Stimulated activated CD4-positive, alpha-beta T cell treated with anti-CD3 and anti-CD28 coated beads, Interleukin-2, amount 100 ng/mL, for 48 hours (primary cell): ENCODE measurements around the gene MYO7A.
A peak's percentile ranks its signal among the peaks of the same experiment; 100 is the strongest.

Experiments
- DNase-seq, 2 donors: peaks; one replicate each; pipeline ENCODE4 v3.0.0-alpha.2; 2020

MYO7A gene

DNA sequence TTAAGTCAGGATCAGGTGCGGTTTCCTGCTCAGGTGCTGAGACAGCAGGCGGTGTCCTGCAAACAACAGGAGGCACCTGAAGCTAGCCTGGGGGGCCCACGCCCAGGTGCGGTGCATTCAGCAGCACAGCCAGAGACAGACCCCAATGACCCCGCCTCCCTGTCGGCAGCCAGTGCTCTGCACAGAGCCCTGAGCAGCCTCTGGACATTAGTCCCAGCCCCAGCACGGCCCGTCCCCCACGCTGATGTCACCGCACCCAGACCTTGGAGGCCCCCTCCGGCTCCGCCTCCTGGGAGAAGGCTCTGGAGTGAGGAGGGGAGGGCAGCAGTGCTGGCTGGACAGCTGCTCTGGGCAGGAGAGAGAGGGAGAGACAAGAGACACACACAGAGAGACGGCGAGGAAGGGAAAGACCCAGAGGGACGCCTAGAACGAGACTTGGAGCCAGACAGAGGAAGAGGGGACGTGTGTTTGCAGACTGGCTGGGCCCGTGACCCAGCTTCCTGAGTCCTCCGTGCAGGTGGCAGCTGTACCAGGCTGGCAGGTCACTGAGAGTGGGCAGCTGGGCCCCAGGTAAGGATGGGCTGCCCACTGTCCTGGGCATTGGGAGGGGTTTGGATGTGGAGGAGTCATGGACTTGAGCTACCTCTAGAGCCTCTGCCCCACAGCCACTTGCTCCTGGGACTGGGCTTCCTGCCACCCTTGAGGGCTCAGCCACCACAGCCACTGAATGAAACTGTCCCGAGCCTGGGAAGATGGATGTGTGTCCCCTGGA lies at the start of gene MYO7A:
Gene MYO7A, plus strand, starts transcription at position 327 of the 772 bp plus-strand sequence. CDS start 2,389 bp downstream, outside the sequence.
- DNase-seq: no peak

DNA sequence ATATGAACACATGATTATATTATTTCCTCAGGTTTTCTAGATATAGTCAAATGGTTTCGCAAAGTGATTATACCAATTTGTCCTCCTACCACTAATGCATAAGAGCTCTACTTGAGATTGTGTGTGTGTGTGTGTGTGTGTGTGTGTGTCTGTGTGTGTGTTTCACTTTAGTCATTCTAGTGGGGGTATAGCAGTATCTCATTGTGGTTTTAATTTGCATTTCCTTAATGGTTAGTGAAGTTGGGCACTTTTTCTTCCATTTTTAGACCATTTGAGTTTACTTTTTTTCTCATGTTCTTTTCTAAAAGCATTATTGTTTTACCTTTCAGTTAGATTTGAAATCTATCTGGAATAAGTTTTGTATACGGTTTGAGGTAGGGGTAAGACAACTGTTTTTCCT lies 48.4 kb upstream of the MYO7A start:
- DNase-seq: no peak

DNA sequence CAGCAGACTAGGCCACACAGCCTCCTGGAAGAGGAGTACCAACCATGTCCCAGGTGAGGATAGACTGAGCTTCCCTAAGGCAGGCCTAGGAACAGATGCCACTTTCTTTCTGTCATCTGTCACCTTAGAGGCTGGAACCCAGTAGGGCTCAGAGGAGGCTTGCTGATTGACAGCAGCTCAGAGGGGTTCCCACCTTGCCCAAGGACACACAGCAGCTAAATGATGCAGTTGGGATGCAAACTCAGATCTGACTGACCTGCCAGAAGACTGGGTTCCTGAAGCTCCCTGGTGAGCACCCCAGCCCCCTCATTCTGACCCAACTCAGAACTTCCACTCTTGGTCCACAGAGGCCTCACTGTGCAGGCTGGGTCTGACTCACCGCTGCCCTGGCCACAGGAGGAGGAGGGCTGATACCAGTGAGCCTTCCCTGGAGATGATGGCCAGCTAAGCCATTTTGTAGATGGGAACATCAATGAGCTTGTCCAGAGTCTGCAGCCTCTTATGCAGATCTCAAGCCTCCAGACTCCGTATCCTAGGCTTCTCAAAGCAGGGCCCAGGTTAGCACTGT lies 47.3 kb upstream of the MYO7A start:
- DNase-seq: no peak

DNA sequence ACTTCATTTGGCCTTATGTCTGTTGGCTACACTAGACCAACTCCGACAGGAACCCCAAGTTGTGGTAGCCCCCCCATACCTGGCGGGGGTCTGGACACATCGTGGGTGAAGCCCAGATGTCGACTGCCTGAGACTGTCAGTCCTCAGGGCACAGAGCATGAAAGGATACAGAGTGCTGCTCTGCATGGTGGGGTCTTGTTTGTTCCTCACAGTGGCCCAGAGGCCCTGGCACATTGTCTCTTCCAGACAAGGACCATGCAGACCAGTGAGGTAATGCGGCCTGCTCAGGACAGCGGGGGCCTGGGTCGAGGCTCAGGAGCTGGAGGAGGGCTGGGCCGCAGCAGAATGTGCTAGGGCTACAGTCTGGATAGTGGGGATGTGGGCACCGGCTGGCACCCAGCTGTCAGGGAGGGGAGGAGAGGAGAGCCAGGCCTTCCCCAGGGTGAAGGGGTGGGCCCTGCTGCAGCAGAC lies 46.6 kb upstream of the MYO7A start:
- DNase-seq: no peak

DNA sequence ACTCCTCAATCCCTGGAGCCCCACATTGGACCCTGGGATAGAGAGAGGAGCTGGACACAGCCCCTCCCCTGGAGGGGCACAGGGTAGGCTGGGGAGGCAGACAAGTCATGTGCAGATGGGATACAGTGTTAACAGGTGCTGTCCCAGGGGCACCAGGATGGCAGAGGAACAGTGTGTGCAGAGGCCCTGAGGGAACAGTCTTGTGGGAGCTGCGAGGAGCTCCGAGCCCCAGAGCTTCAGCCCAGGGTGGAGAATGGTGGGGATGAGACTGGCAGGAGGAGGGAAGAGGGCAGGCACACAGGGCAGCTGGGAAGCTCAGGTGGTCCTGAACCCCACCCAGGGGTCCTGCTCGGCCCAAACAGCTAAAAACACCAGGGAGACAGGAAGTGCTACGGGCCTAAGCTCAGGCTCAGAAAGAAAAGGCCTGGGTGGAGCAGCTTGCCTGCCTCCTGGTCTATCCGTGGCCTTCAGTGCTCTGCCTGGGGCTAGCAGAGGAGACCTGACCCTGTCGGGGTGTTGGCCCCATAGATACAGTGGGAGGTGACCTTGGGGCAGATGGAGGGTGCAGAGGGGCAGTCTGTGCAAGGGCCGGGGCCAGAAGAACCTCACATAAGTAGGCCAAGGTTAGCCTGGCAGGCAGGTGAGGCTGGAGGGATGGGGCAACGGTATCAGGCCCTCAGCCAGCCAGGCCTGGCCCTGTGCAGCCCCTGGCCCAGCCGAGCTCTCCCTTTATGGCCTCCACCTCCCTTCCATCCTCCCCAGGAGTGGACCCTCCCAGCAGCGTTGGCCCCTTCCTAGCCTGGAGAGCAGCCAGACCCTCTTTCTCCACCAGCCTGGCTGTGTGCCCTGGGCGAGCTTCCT lies 45.8 kb upstream of the MYO7A start:
- DNase-seq: no peak

DNA sequence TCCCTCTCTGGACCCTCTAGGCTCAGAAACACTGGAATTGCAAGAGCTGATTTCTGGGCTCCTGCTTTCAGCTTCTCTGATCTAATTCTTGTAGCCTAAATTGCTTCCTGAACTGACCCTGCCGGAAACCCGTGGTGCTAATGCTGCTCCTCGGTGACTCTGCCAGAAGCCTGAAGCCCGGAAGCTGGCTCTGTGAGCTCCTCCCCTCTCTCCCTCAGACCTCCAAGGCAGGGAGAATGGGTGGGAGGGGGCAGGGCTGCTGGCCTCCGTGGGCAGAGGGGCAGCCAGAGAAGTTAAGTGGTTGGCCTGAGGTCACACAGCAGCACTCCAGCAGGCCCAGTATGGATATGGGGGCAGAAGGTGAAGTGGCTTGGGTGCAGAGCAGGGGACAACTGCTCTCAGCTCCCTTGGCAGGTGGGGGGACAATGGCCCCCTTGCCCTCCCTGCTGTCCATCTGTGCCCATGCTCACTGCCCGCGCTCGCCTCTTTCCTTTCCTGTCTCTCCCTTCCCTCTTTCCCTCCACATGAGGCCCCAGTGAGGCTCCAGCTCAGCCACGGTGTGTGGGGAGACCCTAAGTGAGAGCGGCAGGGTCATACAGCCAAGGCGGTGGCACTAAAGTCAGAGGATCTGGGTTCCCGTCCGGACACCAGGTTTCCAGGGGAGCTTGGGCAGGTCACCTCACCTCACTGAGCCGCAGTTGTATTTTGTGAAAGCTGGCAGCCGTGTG lies 45.0 kb upstream of the MYO7A start:
- no peak for DNase-seq

DNA sequence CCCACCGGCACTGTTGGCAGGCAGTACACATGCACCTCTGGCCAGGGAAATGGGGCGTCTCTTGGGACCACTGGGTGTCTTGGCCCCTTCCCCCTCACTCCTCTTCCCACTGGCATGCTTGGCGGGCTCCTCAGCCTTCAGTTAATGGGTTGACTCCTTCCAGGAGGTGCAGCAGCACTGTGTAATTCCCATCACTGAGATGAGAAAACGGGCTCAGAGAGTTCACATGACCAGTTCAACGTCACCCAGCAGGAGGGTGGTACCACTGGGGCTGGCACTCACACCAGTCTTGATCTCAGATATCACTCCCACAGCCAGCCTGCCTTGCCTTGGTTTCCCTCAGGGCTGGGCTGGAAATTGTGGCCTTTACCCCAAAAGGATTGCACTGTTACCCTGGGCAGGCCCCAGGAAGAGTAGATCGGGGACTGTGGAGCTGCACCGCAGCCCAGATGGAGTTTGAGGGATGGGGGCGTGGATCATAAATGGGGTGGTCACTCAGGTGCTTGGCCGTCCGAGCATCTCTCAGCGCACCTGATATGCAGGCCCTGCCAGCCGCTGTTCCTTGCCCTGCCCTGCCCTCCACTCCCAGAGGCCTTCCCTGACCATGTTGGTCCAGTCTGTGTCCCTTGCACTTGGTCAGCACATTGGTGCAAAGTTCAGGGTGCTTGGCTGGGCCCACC lies 44.3 kb upstream of the MYO7A start:
- no peak for DNase-seq

DNA sequence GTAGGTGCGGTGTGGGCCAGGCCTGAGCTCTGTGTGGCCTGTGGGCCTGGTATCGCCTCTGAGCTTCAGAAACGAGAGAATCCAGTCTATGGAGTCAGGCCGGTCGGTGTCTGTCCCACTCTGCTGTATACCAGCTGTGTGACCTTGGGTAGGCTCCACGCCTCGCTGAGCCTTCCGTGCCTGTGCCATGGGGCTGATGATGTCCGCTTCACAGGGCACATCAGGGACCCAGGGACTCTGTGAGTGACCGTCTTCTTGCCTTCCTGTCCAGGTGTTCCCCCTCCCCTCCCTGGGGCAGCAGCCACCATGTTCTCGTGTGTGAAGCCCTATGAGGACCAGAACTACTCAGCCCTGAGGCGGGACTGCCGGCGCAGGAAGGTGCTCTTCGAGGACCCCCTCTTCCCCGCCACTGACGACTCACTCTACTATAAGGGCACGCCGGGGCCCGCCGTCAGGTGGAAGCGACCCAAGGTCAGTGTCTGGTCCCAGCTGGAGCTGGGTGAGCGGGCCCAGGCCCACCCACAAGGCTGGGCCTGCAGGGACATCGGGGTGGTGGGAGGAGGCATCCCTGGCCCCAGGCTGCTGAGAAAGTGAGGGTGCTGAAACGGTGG lies 43.4 kb upstream of the MYO7A start:
- DNase-seq: no peak

DNA sequence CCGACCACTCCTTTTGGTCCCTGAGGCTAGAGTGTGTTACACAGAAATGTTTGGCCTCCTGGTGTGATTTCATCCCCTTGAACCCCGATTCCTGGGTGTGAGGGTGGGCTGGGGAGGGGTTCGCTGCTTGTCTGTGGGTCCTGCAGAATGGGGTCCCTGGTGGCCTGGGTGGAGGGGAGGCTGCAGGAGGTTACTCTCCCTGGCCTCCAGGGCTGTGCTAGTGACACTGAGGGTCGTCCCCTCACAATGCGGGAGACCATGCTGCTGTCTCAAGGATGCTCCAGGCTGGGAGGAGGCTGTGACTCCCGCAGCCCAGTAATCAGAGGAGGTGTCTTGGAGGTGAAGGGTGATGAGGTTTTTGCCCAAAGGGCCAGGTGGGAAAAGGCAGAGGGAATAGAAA lies 42.4 kb upstream of the MYO7A start:
- DNase-seq: no peak

DNA sequence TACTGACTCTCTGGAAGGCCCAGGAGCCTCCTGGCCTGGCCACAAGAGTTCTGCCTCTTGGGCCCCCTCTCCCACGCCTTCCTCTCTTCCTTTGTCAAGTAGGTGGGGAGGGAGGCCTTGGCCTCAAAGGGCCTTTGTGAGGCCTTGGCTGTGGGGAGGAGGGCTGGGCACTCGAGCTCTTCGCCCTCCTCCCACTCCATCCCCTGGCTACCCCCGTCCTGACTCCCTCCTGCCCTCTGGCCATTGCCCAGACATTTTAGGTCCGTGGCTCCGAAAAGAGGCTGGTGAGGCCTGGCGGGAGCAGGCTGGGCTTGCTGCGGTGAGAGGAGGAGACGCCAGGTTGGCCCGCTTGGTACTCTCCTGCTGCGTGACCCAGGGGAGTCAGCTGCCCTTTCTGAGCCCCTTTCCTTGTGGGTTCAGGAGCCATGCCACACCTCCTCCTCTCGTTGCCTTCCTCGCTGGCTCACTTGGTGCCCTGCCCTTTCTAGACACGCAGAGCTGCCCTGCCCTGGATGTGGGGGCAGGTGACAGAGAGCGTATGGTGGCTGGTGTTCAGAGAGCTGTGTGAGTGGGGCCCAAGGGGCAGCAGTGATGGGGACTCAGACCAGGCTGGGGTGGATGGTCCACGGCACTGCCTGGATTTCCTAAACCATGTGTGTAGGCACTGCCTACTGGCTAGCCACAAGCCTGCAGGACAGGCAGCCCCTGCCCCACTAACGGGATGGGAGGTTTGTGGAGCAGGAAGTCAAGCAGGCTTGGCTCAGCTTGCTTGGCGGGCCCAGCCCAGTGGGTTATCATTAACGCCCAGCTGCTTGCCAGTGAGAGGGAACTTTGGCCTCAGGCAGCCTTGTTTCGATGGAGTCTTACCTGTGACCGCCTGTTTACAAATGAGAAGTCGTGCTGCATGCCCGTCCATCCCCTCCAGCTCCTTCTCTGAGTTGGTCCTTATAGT lies 41.2 kb upstream of the MYO7A start:
- DNase-seq: no peak

DNA sequence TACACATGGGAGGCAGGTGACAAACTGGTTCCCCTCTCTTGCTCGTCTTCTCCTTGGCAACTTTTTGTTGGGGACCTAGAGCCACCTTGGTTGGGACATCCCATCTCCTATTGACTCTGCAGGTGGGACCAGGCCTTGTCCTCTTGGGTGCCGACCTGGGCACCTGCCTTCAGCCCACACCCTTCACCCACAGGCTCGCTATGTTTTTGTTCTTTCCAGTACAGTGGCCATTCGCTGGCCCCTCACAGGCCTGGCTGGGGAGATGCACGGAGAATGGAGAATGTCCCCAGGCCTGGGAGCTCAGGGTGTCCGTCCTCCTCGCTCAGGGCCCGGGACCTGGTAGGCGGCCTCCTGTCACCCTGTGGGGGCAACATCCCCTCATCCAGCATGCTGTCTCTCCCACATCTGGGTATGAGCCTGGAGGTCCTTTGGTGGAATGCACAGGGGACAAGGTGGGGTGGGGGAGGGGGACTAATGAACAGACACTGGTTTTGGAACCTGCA lies 40.3 kb upstream of the MYO7A start:
- no peak for DNase-seq

DNA sequence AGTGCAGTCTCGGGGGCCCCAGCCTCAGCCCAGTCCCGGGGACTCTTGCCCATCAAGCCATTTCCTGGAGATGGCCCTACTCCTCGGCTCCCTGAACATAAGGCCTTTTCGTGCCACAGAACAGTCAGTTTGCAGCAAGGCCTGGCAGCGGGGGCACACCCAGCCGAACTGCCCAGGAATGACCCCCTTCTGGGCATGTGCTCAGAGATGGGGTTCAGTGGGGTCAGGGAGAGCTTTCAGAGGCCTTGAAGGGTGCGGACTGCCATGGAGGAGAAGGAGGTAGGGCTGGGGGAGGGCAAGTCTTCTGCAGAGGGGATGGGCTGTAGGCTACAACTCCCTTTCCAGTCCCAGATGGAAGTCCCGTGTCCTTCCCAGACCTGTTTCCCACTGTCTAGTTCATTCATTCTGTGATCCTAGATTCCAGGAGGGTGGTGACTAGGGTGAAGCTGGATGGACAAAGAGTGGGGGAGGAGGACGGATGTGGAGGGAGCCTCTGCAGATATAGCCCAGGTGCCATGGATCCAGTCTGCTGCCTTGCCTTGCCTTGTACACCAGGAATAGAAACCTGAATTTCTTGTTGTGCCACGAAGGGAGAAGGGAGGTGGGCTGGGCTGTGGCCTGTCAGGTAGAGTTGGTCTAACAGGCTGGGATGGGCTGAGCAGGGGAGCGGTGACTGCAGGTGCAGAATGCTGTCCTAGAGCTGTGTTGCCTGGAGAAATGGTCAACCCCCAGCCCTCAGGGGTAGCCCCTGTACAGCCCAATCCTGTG lies 39.6 kb upstream of the MYO7A start:
- DNase-seq: no peak

DNA sequence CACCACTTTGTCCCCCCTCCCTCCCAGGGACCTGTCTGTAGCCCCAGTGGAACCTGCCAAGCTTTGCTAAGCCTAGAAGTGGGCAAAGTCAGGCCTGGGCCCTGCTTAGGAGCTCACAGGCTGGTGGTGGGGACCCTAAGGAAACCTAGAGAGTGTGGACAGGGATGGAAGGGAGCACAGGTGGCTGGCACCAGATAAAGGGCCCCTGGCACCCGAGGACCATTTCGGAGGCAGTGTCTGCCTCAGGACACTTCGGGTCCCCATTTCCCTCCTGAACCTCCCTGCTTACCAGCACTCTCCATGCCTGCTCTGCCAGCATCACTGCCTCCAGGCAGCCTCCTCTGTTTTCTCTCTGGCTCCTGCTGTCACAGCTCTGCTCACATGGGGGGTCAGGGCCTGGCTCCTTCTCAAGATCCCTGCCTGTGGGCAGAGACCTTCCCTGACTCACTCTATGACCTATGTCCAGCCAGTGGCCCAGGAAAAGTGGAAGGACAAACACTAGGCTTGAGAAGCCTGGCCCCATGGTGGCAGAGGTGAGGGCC lies 39.0 kb upstream of the MYO7A start:
- no peak for DNase-seq

DNA sequence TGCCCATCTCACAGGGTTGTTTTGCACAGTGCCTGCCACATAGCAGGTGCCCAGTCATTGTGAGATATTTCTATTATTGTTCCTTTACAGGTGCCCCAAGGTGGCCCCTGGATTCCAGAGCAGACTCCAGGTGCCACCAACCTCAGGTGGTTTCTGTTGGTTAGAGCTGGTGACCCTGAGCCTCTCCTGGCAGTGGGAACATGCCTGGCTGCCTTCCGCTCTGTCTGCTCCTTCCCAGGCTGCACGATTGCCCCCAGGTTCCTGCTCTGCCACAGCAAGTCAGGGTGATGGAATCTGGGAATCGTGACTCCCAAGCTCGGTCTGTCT lies 38.0 kb upstream of the MYO7A start:
- DNase-seq: no peak

DNA sequence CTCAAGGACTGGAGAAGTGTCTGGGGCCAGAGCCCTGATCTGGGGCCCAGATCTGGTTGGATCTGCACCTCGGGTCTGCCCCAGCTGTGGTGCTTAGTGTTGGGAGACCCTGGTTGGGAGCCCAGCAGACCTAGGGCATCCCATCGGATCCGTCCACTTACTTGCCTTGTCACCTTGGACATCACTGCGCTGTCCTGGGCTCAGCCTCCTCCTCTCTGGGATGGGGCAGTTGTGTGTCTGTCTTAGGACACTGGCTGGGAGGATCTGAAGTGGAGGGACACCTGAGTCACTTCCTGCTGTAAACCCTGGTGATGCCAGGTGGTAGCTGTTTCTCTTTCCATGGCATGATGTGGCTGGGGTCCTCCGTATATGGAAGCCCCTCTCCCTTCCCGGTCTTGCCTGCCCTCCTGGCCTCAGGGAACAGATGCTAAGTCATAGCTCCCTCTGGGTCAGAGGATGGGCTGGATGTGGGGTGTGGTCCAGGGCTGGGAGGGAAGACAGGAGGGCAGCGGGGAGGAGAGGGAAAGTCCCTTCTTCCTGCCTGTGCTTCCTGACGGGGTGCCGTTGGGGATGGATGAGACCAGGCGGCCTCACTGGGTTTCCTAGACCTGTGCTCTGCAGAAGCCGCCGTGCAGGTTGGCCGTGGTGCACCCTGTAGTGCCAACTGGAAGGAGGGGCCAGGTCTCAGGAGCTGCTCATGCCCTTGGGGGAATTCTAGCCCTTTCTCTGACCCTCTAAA lies 37.5 kb upstream of the MYO7A start:
- DNase-seq: no peak

DNA sequence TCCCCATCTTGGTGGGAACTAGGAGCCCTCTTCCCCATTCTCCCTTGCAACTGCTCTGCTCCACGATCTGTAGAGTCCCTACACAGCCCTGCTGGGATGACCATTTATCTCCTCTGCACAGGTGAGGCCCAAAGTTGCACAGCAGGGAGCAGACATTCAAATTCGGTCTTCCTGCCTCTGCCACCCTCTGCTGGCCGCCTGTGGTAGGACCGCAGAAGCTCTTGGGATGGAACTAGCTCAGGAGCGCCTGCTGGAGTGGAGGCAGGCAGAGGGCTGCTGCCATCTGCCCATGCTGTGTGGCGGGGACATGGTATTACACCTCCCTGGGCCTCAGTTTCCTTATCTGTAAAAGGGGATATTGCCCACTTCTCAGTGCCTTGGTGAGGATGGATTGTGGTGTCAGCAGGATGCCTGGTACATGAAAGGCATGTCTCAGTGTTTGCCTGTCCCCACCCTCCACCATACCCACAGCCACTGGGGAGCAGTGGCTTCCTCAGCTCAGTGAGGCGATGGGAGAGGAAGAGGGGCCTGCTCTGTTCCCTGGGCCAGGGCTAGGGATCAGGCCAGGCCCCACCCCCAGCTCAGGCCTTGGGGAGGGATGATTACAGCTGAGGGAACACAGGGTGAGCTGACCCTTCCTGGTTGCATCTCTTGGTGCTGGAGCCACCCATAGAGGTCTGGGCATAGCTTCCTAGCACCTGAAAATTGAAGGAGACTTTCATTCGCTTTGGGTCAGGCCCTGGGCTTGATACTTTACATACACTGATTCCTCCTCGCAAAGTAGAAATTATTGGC lies 36.7 kb upstream of the MYO7A start:
- peak; percentile 76 for DNase-seq

DNA sequence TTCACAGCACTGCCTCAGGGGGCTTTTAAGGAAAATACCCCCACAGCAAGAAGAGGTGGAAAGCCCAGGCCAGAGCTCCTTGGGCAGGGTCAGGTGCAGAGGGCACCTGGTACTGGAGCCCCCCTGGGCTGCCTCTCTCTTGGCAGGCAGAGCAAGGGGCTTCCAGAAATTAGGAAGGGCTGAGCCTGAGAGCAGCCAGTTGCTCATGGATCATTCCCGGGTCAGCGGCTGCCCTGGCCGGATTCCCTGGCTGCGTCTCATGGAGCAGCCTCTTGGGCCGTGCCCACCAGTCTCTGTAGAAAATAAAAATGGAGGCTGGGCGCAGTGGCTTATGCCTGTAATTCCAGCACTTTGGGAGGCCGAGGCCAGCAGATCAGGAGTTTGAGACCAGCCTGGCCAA lies 35.7 kb upstream of the MYO7A start:
- DNase-seq: no peak
